Endothelial cell of umbilical vein (primary cell): ENCODE results near the gene ARHGEF37.

Experiments
- POLR2A ChIP-seq: IDR thresholded peaks from 2 replicates; pipeline ENCODE4 v1.6.1; 2012; ENCODE audit warnings: low read depth, mild to moderate bottlenecking, control low read depth, low read length
- TF ChIP-seq, protein P1 (sequence below), 2 donors: IDR thresholded peaks; 1 replicate in 1 of 2; 2 replicates in 1 of 2; pipeline ENCODE4 v1.5.1; 2011; ENCODE audit warnings: low read length in 2 of 2, mild to moderate bottlenecking in 2 of 2, moderate library complexity in 2 of 2, control low read depth in 1 of 2, inconsistent platforms in 1 of 2, low read depth in 1 of 2; ENCODE audit not compliant: insufficient read depth in 1 of 2; ENCODE audit errors: extremely low read depth in 1 of 2

DNA sequence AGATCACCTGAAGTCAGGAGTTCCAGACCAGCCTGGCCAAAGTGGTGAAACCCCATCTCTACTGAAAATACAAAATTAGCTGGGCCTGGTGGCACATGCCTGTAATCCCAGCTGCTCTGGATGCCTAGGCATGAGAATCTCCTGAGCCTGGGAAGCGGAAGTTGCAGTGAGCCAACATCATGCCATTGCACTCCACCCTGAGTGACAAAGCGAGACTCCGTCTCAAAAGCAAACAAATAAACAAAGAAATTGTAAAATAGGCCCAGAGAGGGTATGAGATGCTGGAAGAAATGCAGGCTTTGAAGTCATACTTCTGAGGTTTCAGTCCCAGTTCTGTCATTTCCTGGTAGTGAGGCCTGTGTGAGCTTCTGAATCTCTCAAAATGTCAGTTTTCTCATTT lies 5.3 kb upstream of the ARHGEF37 start:
- TF ChIP-seq, protein P1, sequence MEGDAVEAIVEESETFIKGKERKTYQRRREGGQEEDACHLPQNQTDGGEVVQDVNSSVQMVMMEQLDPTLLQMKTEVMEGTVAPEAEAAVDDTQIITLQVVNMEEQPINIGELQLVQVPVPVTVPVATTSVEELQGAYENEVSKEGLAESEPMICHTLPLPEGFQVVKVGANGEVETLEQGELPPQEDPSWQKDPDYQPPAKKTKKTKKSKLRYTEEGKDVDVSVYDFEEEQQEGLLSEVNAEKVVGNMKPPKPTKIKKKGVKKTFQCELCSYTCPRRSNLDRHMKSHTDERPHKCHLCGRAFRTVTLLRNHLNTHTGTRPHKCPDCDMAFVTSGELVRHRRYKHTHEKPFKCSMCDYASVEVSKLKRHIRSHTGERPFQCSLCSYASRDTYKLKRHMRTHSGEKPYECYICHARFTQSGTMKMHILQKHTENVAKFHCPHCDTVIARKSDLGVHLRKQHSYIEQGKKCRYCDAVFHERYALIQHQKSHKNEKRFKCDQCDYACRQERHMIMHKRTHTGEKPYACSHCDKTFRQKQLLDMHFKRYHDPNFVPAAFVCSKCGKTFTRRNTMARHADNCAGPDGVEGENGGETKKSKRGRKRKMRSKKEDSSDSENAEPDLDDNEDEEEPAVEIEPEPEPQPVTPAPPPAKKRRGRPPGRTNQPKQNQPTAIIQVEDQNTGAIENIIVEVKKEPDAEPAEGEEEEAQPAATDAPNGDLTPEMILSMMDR (IDR thresholded peaks at IDR 0.05; ENCODE audit: extremely low read depth in 1 of 2, insufficient read depth in 1 of 2, low read depth in 1 of 2, low read length in 2 of 2), result no peak
- TF ChIP-seq POLR2A, result no peak
